Activated CD8-positive, alpha-beta T cell treated with anti-CD3 and anti-CD28 coated beads for 36 hours (primary cell): ENCODE results near the gene AGBL1. TPM values are rescaled to one million over a fixed set of nuclear protein-coding genes. Genes with fewer than 3 reads are reported as not detected.

Experiments used
- ATAC-seq: fragments of 200-7000 bp; cut with Tn5 transposase; one replicate; pipeline ENCODE4 v1.10.0; 2021; ENCODE audit warnings: mild to moderate bottlenecking, moderate library complexity
- CTCF ChIA-PET: fragments of 350-600 bp; sonication (Branson Sonifier 250); formaldehyde crosslinking; loops from one replicate; lab custom pipeline; 2021; ENCODE audit warnings: antibody characterized with exemption; lab: Charles Lee
- POLR2A ChIA-PET: fragments of 350-600 bp; sonication (Branson Sonifier 250); formaldehyde crosslinking; loops from one replicate; lab custom pipeline; 2021; ENCODE audit warnings: antibody characterized with exemption; lab: Charles Lee
- DNase-seq: peaks from one replicate; pipeline ENCODE4 v3.0.0-alpha.2; 2020
- H3K27ac Mint-ChIP-seq: one replicate; pipeline ENCODE4 v1.8.0; 2021; ENCODE audit warnings: mild to moderate bottlenecking, mixed read lengths
- H3K27me3 Mint-ChIP-seq: one replicate; pipeline ENCODE4 v1.8.0; 2021; ENCODE audit warnings: mixed read lengths
- H3K36me3 Mint-ChIP-seq: one replicate; pipeline ENCODE4 v1.8.0; 2021; ENCODE audit warnings: low read depth, mixed read lengths
- H3K4me1 Mint-ChIP-seq: one replicate; pipeline ENCODE4 v1.8.0; 2021; ENCODE audit warnings: low read depth, mixed read lengths
- H3K4me3 Mint-ChIP-seq: one replicate; pipeline ENCODE4 v1.8.0; 2021; ENCODE audit warnings: mild to moderate bottlenecking, moderate library complexity, mixed read lengths
- H3K9me3 Mint-ChIP-seq: one replicate; pipeline ENCODE4 v1.8.0; 2021; ENCODE audit warnings: mixed read lengths
- CTCF ChIP-seq: fragments of 200-600 bp; IDR thresholded peaks from one replicate; pipeline ENCODE4 v1.8.0; 2022; ENCODE audit warnings: antibody characterized with exemption, mild to moderate bottlenecking
- intact Hi-C: fragments of 100-400 bp; cut with micrococcal nuclease; formaldehyde crosslinking; loops from one replicate; pipeline ENCODE4 v1.10.0; 2022
- total RNA-seq, 2 experiments: library from RNA; stranded (reverse); gene quantifications; one replicate each; pipeline ENCODE4 v1.2.3, GENCODE V29; 2021

AGBL1 gene
- total RNA-seq, 2 experiments from 2014 or later: not detected

- TF ChIP-seq CTCF: no peak
- ChIA-PET POLR2A (interaction anchor here (1.0 kb wide), 1 partner anchor 34 kb away, joined by 3 read pairs; no protein-coding TSS in a partner anchor), CTCF (interaction anchor here (0.9 kb wide), 1 partner anchor 16 kb away, joined by 3 read pairs; no protein-coding TSS in a partner anchor)
- DNase-seq (no peak), ATAC-seq (no peak)
- Mint-ChIP-seq H3K27me3 (no peaks in the 10 kb centered on the region), H3K9me3 (no peaks in the 10 kb centered on the region), H3K4me3 (no peak overlapping the region), H3K36me3 (no peaks in the 10 kb centered on the region), H3K4me1 (no peaks in the 10 kb centered on the region), H3K27ac (no peak overlapping the region)
- intact Hi-C loops: no loop called here
These were observed 611.5 kb downstream of the AGBL1 start for GRCh38 chr15:86691091-86691663.

GRCh38 chr15:86700864-86701610 lies 621.4 kb downstream of the AGBL1 start:
- Mint-ChIP-seq H3K4me1 (no peaks in the 10 kb centered on the region), H3K27ac (no peak overlapping the region), H3K9me3 (peaks cover 4% of the 10 kb centered on the region), H3K36me3 (no peaks in the 10 kb centered on the region), H3K4me3 (no peak overlapping the region), H3K27me3 (no peaks in the 10 kb centered on the region)
- no peak for ATAC-seq
- CTCF ChIA-PET: no interaction called here
- TF ChIP-seq CTCF: no peak
- DNase-seq: no peak
- POLR2A ChIA-PET: no interaction called here
- intact Hi-C loops: no loop called here

GRCh38 chr15:86701611-86701963 lies 621.9 kb downstream of the AGBL1 start:
- H3K36me3 Mint-ChIP-seq: no peaks in the 10 kb centered on the region
- no peak for TF ChIP-seq CTCF
- ChIA-PET CTCF (no interaction called here), POLR2A (interaction anchor here (0.7 kb wide), 1 partner anchor 1558 kb away, joined by 3 read pairs; no protein-coding TSS in a partner anchor)
- intact Hi-C loops: no loop called here
- peaks cover 4% of the 10 kb centered on the region for H3K9me3 Mint-ChIP-seq
- H3K27me3 Mint-ChIP-seq: no peaks in the 10 kb centered on the region
- no peak overlapping the region for H3K4me3 Mint-ChIP-seq
- no peak overlapping the region for H3K27ac Mint-ChIP-seq
- DNase-seq (no peak), ATAC-seq (no peak)
- no peaks in the 10 kb centered on the region for H3K4me1 Mint-ChIP-seq

- H3K36me3 Mint-ChIP-seq: no peaks in the 10 kb centered on the region
- no peaks in the 10 kb centered on the region for H3K27me3 Mint-ChIP-seq
- ChIA-PET CTCF (interaction anchor here (1.0 to 1.3 kb wide), 2 partner anchors 16 to 36 kb away, joined by 3 to 4 read pairs; no protein-coding TSS in a partner anchor), POLR2A (no interaction called here)
- no peaks in the 10 kb centered on the region for H3K9me3 Mint-ChIP-seq
- peaks cover 1% of the 10 kb centered on the region for H3K4me1 Mint-ChIP-seq
- H3K4me3 Mint-ChIP-seq: no peak overlapping the region
- TF ChIP-seq CTCF: no peak
- intact Hi-C loops: no loop called here
- DNase-seq (no peak), ATAC-seq (no peak)
- H3K27ac Mint-ChIP-seq: no peak overlapping the region
These were observed 627.1 kb downstream of the AGBL1 start for GRCh38 chr15:86706813-86707212.

GRCh38 chr15:86711476-86711875 lies 631.8 kb downstream of the AGBL1 start:
- DNase-seq (no peak), ATAC-seq (no peak)
- no peaks in the 10 kb centered on the region for H3K9me3 Mint-ChIP-seq
- CTCF ChIA-PET: interaction anchor here (1.3 kb wide), 1 partner anchor 31 kb away, joined by 3 read pairs; no protein-coding TSS in a partner anchor
- POLR2A ChIA-PET: interaction anchor here (0.6 kb wide), 1 partner anchor 129 kb away, joined by 3 read pairs; no protein-coding TSS in a partner anchor
- no peak overlapping the region for H3K27ac Mint-ChIP-seq
- no peak for TF ChIP-seq CTCF
- H3K36me3 Mint-ChIP-seq: no peaks in the 10 kb centered on the region
- intact Hi-C loops: no loop called here
- H3K27me3 Mint-ChIP-seq: no peaks in the 10 kb centered on the region
- H3K4me3 Mint-ChIP-seq: no peak overlapping the region
- H3K4me1 Mint-ChIP-seq: peaks cover 1% of the 10 kb centered on the region
